DMS153 treated with DMSO at 0.1 percent for 48 hours (cell line): ENCODE measurements around the gene ERBB4.

Experiments
- DNase-seq: peaks from one replicate; lab custom pipeline; 2025; ENCODE audit not compliant: unreplicated experiment; lab: John Stamatoyannopoulos, UW

Gene ERBB4

GRCh38 chr2:212364112-212364985 is 174.3 kb downstream of the ERBB4 start:
- no peak for DNase-seq

- no peak for DNase-seq
Measured at GRCh38 chr2:212361174-212361756, 177.3 kb downstream of the ERBB4 start.

GRCh38 chr2:212360068-212360460 is 178.5 kb downstream of the ERBB4 start:
- no peak for DNase-seq

- DNase-seq: no peak
Measured at GRCh38 chr2:212359425-212360067, 179.1 kb downstream of the ERBB4 start.

- no peak for DNase-seq
Measured at GRCh38 chr2:212357606-212358005, 181.0 kb downstream of the ERBB4 start.

- DNase-seq: no peak
Measured at GRCh38 chr2:212354382-212354781, 184.2 kb downstream of the ERBB4 start.

- no peak for DNase-seq
Measured at GRCh38 chr2:212348501-212348900, 190.1 kb downstream of the ERBB4 start.

- DNase-seq: no peak
Measured at GRCh38 chr2:212346865-212347264, 191.7 kb downstream of the ERBB4 start.

GRCh38 chr2:212345966-212346365 is 192.6 kb downstream of the ERBB4 start:
- DNase-seq: no peak

- DNase-seq: no peak
Measured at GRCh38 chr2:212344131-212344530, 194.5 kb downstream of the ERBB4 start.

- no peak for DNase-seq
Measured at GRCh38 chr2:212343167-212343566, 195.4 kb downstream of the ERBB4 start.

- DNase-seq: no peak
Measured at GRCh38 chr2:212337486-212338343, 200.9 kb downstream of the ERBB4 start.

GRCh38 chr2:212337036-212337435 is 201.6 kb downstream of the ERBB4 start:
- DNase-seq: no peak

GRCh38 chr2:212330263-212330662 is 208.3 kb downstream of the ERBB4 start:
- no peak for DNase-seq

- DNase-seq: no peak
Measured at GRCh38 chr2:212328712-212329496, 209.7 kb downstream of the ERBB4 start.

- no peak for DNase-seq
Measured at GRCh38 chr2:212328136-212328535, 210.5 kb downstream of the ERBB4 start.

- DNase-seq: no peak
Measured at GRCh38 chr2:212327171-212327809, 211.3 kb downstream of the ERBB4 start.

- no peak for DNase-seq
Measured at GRCh38 chr2:212318636-212319035, 220.0 kb downstream of the ERBB4 start.

- no peak for DNase-seq
Measured at GRCh38 chr2:212314680-212315079, 223.9 kb downstream of the ERBB4 start.
